HL-60 (cell line): ENCODE data around the gene PRRC1.

Experiments used
- DNase-seq, 2 experiments: peaks; one replicate each; pipeline ENCODE4 v3.0.0-alpha.2; 2010 to 2020; ENCODE audit warnings: low read depth in 1 of 2, low spot score in 1 of 2
- H3K27ac ChIP-seq: fragments of 250-450 bp; sonication (Bioruptor Pico); replicated peaks from 2 replicates; pipeline ENCODE4 v1.5.1; 2020; ENCODE audit warnings: mild to moderate bottlenecking, moderate library complexity
- H3K27me3 ChIP-seq: fragments of 250-450 bp; sonication (Bioruptor Pico); 2 replicates; pipeline ENCODE4 v1.5.1; 2021; ENCODE audit warnings: mild to moderate bottlenecking, moderate library complexity; ENCODE audit not compliant: insufficient read depth, poor library complexity, severe bottlenecking
- H3K4me3 ChIP-seq: replicated peaks from 2 replicates; pipeline ENCODE4 v1.5.1; 2011; ENCODE audit warnings: mild to moderate bottlenecking, control low read depth, low read length; ENCODE audit not compliant: insufficient read depth
- CTCF ChIP-seq: IDR thresholded peaks from one replicate; pipeline ENCODE4 v1.5.1; 2011; ENCODE audit warnings: low read length, control low read depth, inconsistent platforms; ENCODE audit not compliant: insufficient read depth
- GABPA ChIP-seq: IDR thresholded peaks from 2 replicates; pipeline ENCODE4 v1.6.1; 2012; ENCODE audit warnings: low read depth
- POLR2AphosphoS5 ChIP-seq: IDR thresholded peaks from 2 replicates; pipeline ENCODE4 v1.6.1; 2012; ENCODE audit warnings: low read depth
- REST ChIP-seq: IDR thresholded peaks from 2 replicates; pipeline ENCODE4 v1.6.1; 2012; ENCODE audit warnings: low read depth; ENCODE audit not compliant: insufficient replicate concordance
- SPI1 ChIP-seq: IDR thresholded peaks from 2 replicates; pipeline ENCODE4 v1.6.1; 2012; ENCODE audit warnings: low read depth, mild to moderate bottlenecking, borderline replicate concordance

The PRRC1 gene

GRCh38 chr5:127596501-127596900 lies 79.1 kb downstream of the PRRC1 start:
- Histone ChIP-seq H3K4me3 (no peak overlapping the region), H3K27me3 (no peaks in the 10 kb centered on the region), H3K27ac (no peak overlapping the region)
- no peak for TF ChIP-seq REST
- no peak for TF ChIP-seq POLR2AphosphoS5
- TF ChIP-seq CTCF: no peak
- no peak for TF ChIP-seq GABPA
- no peak for TF ChIP-seq SPI1
- no peak for DNase-seq

- Histone ChIP-seq H3K27ac (no peak overlapping the region), H3K4me3 (no peak overlapping the region), H3K27me3 (no peaks in the 10 kb centered on the region)
- TF ChIP-seq GABPA (no peak), CTCF (no peak), REST (no peak), SPI1 (no peak), POLR2AphosphoS5 (no peak)
- DNase-seq: no peak
Observed at GRCh38 chr5:127599320-127599719, 81.9 kb downstream of the PRRC1 start.

- H3K27ac ChIP-seq: no peak overlapping the region
- no peak overlapping the region for H3K4me3 ChIP-seq
- TF ChIP-seq SPI1: no peak
- TF ChIP-seq CTCF: no peak
- TF ChIP-seq REST: no peak
- no peak for TF ChIP-seq GABPA
- TF ChIP-seq POLR2AphosphoS5: no peak
- no peak for DNase-seq
- no peaks in the 10 kb centered on the region for H3K27me3 ChIP-seq
Observed at GRCh38 chr5:127599847-127600246, 82.4 kb downstream of the PRRC1 start.
